Small intestine (tissue), 7 donors: ENCODE data around the gene AGGF1. TPM values are rescaled to one million over a fixed set of nuclear protein-coding genes. Genes with fewer than 3 reads are reported as not detected.
"Not testable (repeated sequence)": the region's sequence is repeated elsewhere in the genome, so short reads cannot be mapped to it uniquely, and the experiment has no call there.

Experiments
- DNase-seq, 2 donors: peaks; one replicate each; pipeline versions ENCODE4 v3.0.0 to v3.0.0-alpha.2; 2013
- FAIRE-seq: peaks from 2 replicates; lab custom pipeline; 2012; peaks lifted over from hg19 to GRCh38; lab: Jason Lieb, UNC
- H3K27ac ChIP-seq, 3 donors: one replicate each; pipeline ENCODE4 v1.5.1; 2013; ENCODE audit warnings: low read length in 2 of 3, mild to moderate bottlenecking in 2 of 3, control low read depth in 1 of 3, inconsistent platforms in 1 of 3, low read depth in 1 of 3, moderate library complexity in 1 of 3
- H3K27me3 ChIP-seq, 3 donors: one replicate each; pipeline ENCODE4 v1.6.1; 2013; ENCODE audit warnings: low read length in 3 of 3, inconsistent platforms in 1 of 3; ENCODE audit not compliant: control insufficient read depth in 3 of 3, insufficient read depth in 3 of 3
- H3K36me3 ChIP-seq, 3 donors: one replicate each; pipeline ENCODE4 v1.6.1; 2013; ENCODE audit warnings: low read length in 3 of 3, inconsistent platforms in 1 of 3, low read depth in 1 of 3, mild to moderate bottlenecking in 1 of 3, moderate library complexity in 1 of 3; ENCODE audit not compliant: control insufficient read depth in 3 of 3, insufficient read depth in 2 of 3
- H3K4me1 ChIP-seq, 3 donors: one replicate each; pipeline ENCODE4 v1.6.1; 2013; ENCODE audit warnings: low read length in 2 of 3, inconsistent platforms in 1 of 3, low read depth in 1 of 3, mild to moderate bottlenecking in 1 of 3, moderate library complexity in 1 of 3; ENCODE audit not compliant: control insufficient read depth in 3 of 3, insufficient read depth in 2 of 3
- H3K4me3 ChIP-seq, 3 donors: one replicate each; pipeline ENCODE4 v1.5.1; 2013; ENCODE audit warnings: low read length in 3 of 3, control low read depth in 1 of 3, inconsistent platforms in 1 of 3, low read depth in 1 of 3, mild to moderate bottlenecking in 1 of 3, moderate library complexity in 1 of 3
- H3K9me3 ChIP-seq, 2 donors: one replicate each; pipeline ENCODE4 v1.6.1; 2013; ENCODE audit warnings: low read depth in 1 of 2, low read length in 1 of 2; ENCODE audit not compliant: control insufficient read depth in 2 of 2, insufficient read depth in 1 of 2
- WGBS, 3 donors: extraction: QIAGEN DNeasy Blood & Tissue Kit; methylation state at CpG; one replicate each; pipeline ENCODE4 v1.1.7; 2013; 5-methylcytosine and 5-hydroxymethylcytosine counted together
- polyA plus RNA-seq, 4 donors: library from polyadenylated mRNA; stranded (reverse) in 3 of 4; unstranded in 1 of 4; fragments of 200-250 nt in 3 of 4; fragments of 120-200 nt in 1 of 4; gene quantifications; one replicate each; pipeline versions ENCODE4 v1.2.1 to v1.2.3, GENCODE V29; 2013
- donor health status: healthy with polysubstance abuse.
- donor health status: control.
- donor health status: control.
- donor health status: Bipolar disorder and iron deficiency.
- donor health status: healthy.

The AGGF1 gene
- polyA plus RNA-seq, 4 donors: 10.8 to 30.7 (median 14.6) TPM

GRCh38 chr5:77107035-77107434, 76.8 kb downstream of the AGGF1 start:
- not testable (repeated sequence) for H3K4me1 ChIP-seq, H3K27me3 ChIP-seq, H3K36me3 ChIP-seq, H3K9me3 ChIP-seq, FAIRE-seq, H3K27ac ChIP-seq, DNase-seq, H3K4me3 ChIP-seq
- WGBS, 3 donors: 93 to 100% (median 98%) methylated on average over 3 to 4 of the region's 4 CpGs

Other genes starting within 250 kb of the AGGF1 start
- gene F2RL1, start 211.4 kb upstream of the AGGF1 start, polyA plus RNA-seq: 100 to 1,000 TPM in 1 of 4 donors, 10 to 100 TPM in 3; 33.0 to 135 (median 36.8) TPM
- gene S100Z, start 180.4 kb upstream of the AGGF1 start, polyA plus RNA-seq: under 1 TPM in 3 of 4 donors, not detected in 1; 0.03 to 0.68 (median 0.54) TPM
- gene CRHBP, start 77.4 kb upstream of the AGGF1 start, polyA plus RNA-seq: 1 to 10 TPM in 1 of 4 donors, under 1 TPM in 2, not detected in 1; 0.19 to 1.1 (median 0.78) TPM
- gene ZBED3, start 56.9 kb downstream of the AGGF1 start, polyA plus RNA-seq: 10 to 100 TPM in 1 of 4 donors, 1 to 10 TPM in 3; 2.4 to 17.5 (median 5.2) TPM
- gene PDE8B, start 180.3 kb downstream of the AGGF1 start, polyA plus RNA-seq: 1 to 10 TPM in 2 of 4 donors, under 1 TPM in 2; 0.22 to 1.5 (median 0.99) TPM